HEK293 (cell line): ENCODE measurements around the gene RNF44.

Source experiments
- GFI1B ChIP-seq: fragments of 450-650 bp; formaldehyde crosslinking; IDR thresholded peaks from 2 replicates; pipeline ENCODE4 v1.5.1; 2016; ENCODE audit warnings: missing biosample characterization, missing genetic modification characterization
- GLI2 ChIP-seq: fragments of 450-650 bp; formaldehyde crosslinking; IDR thresholded peaks from 2 replicates; pipeline ENCODE4; 2017; ENCODE audit warnings: missing biosample characterization, missing genetic modification characterization, low read depth, borderline replicate concordance
- GLIS2 ChIP-seq: fragments of 450-650 bp; formaldehyde crosslinking; IDR thresholded peaks from 2 replicates; pipeline ENCODE4 v1.5.1; 2016; ENCODE audit warnings: missing biosample characterization, missing genetic modification characterization
- OSR2 ChIP-seq: fragments of 450-650 bp; formaldehyde crosslinking; IDR thresholded peaks from 2 replicates; pipeline ENCODE4 v1.5.1; 2016; ENCODE audit warnings: missing biosample characterization, missing genetic modification characterization
- PRDM1 ChIP-seq: fragments of 450-650 bp; formaldehyde crosslinking; IDR thresholded peaks from 2 replicates; pipeline ENCODE4; 2016; ENCODE audit warnings: missing biosample characterization, missing genetic modification characterization
- SCRT2 ChIP-seq: fragments of 450-650 bp; formaldehyde crosslinking; IDR thresholded peaks from 2 replicates; pipeline ENCODE4 v1.5.1; 2016; ENCODE audit warnings: missing biosample characterization, missing genetic modification characterization
- ZBTB1 ChIP-seq: fragments of 450-650 bp; formaldehyde crosslinking; IDR thresholded peaks from 2 replicates; pipeline ENCODE4 v1.5.1; 2016; ENCODE audit warnings: missing biosample characterization, missing genetic modification characterization
- ZBTB20 ChIP-seq: fragments of 450-650 bp; formaldehyde crosslinking; IDR thresholded peaks from 2 replicates; pipeline ENCODE4 v1.5.1; 2016; ENCODE audit warnings: missing biosample characterization, missing genetic modification characterization
- ZEB2 ChIP-seq: fragments of 450-650 bp; formaldehyde crosslinking; IDR thresholded peaks from 2 replicates; pipeline ENCODE4 v1.5.1; 2016; ENCODE audit warnings: missing biosample characterization, missing genetic modification characterization
- ZFHX2 ChIP-seq: fragments of 450-650 bp; formaldehyde crosslinking; conservative IDR thresholded peaks from 2 replicates; pipeline ENCODE4 v1.5.1; 2016; ENCODE audit warnings: missing biosample characterization, missing genetic modification characterization
- ZNF184 ChIP-seq: fragments of 450-650 bp; IDR thresholded peaks from 2 replicates; pipeline ENCODE4 v1.5.1; 2018; ENCODE audit warnings: missing biosample characterization, mild to moderate bottlenecking, missing genetic modification characterization
- ZNF211 ChIP-seq: fragments of 450-650 bp; formaldehyde crosslinking; IDR thresholded peaks from 2 replicates; pipeline ENCODE4 v1.5.1; 2016; ENCODE audit warnings: low read depth, missing biosample characterization, missing genetic modification characterization
- ZNF366 ChIP-seq: fragments of 450-650 bp; formaldehyde crosslinking; conservative IDR thresholded peaks from 2 replicates; pipeline ENCODE4 v1.5.1; 2016; ENCODE audit warnings: missing biosample characterization, missing genetic modification characterization
- ZNF48 ChIP-seq: fragments of 450-650 bp; formaldehyde crosslinking; IDR thresholded peaks from 2 replicates; pipeline ENCODE4 v1.5.1; 2016; ENCODE audit warnings: missing biosample characterization, missing genetic modification characterization
- ZNF510 ChIP-seq: fragments of 450-650 bp; formaldehyde crosslinking; IDR thresholded peaks from 2 replicates; pipeline ENCODE4 v1.5.1; 2018; ENCODE audit warnings: mild to moderate bottlenecking, missing genetic modification characterization, missing biosample characterization; ENCODE audit not compliant: insufficient replicate concordance
- ZNF514 ChIP-seq: fragments of 450-650 bp; formaldehyde crosslinking; IDR thresholded peaks from 2 replicates; pipeline ENCODE4 v1.5.1; 2016; ENCODE audit warnings: missing biosample characterization, missing genetic modification characterization
- ZNF548 ChIP-seq: fragments of 450-650 bp; formaldehyde crosslinking; IDR thresholded peaks from 2 replicates; pipeline ENCODE4 v1.5.1; 2016; ENCODE audit warnings: missing biosample characterization, missing genetic modification characterization
- ZNF561 ChIP-seq: fragments of 450-650 bp; IDR thresholded peaks from 2 replicates; pipeline ENCODE4 v1.5.1; 2018; ENCODE audit warnings: missing biosample characterization, missing genetic modification characterization, borderline replicate concordance
- ZNF585B ChIP-seq: fragments of 450-650 bp; formaldehyde crosslinking; IDR thresholded peaks from 2 replicates; pipeline ENCODE4 v1.5.1; 2016; ENCODE audit warnings: missing biosample characterization, missing genetic modification characterization
- ZNF624 ChIP-seq: fragments of 450-650 bp; formaldehyde crosslinking; IDR thresholded peaks from 2 replicates; pipeline ENCODE4 v1.5.1; 2017; ENCODE audit warnings: missing biosample characterization, missing genetic modification characterization
- ZNF707 ChIP-seq: fragments of 450-650 bp; formaldehyde crosslinking; IDR thresholded peaks from 2 replicates; pipeline ENCODE4 v1.5.1; 2016; ENCODE audit warnings: missing biosample characterization, missing genetic modification characterization
- ZNF830 ChIP-seq: fragments of 450-650 bp; IDR thresholded peaks from 2 replicates; pipeline ENCODE4 v1.5.0; 2018; ENCODE audit warnings: missing biosample characterization, missing genetic modification characterization, low read depth, mild to moderate bottlenecking, moderate library complexity
- ZNF837 ChIP-seq: fragments of 450-650 bp; formaldehyde crosslinking; IDR thresholded peaks from 2 replicates; pipeline ENCODE4 v1.5.1; 2016; ENCODE audit warnings: missing biosample characterization, missing genetic modification characterization
- ZNF843 ChIP-seq: fragments of 450-650 bp; formaldehyde crosslinking; IDR thresholded peaks from 2 replicates; pipeline ENCODE4 v1.5.1; 2016; ENCODE audit warnings: missing biosample characterization, missing genetic modification characterization
- ZXDB ChIP-seq: fragments of 450-650 bp; formaldehyde crosslinking; IDR thresholded peaks from 2 replicates; pipeline ENCODE4 v1.5.1; 2016; ENCODE audit warnings: missing biosample characterization, missing genetic modification characterization
- TF ChIP-seq, protein P1 (sequence below): fragments of 450-650 bp; formaldehyde crosslinking; IDR thresholded peaks from 2 replicates; pipeline ENCODE4 v1.5.1; 2017; ENCODE audit warnings: missing biosample characterization, missing genetic modification characterization
- TF ChIP-seq, protein P2 (sequence below): fragments of 450-650 bp; formaldehyde crosslinking; IDR thresholded peaks from 2 replicates; pipeline ENCODE4 v1.5.1; 2016; ENCODE audit warnings: missing biosample characterization, missing genetic modification characterization
- TF ChIP-seq, protein P3 (sequence below): fragments of 450-650 bp; formaldehyde crosslinking; IDR thresholded peaks from 2 replicates; pipeline ENCODE4 v1.5.1; 2016; ENCODE audit warnings: missing biosample characterization, missing genetic modification characterization
- TF ChIP-seq, protein P4 (sequence below): IDR thresholded peaks from 2 replicates; pipeline ENCODE4 v1.6.1; 2011; ENCODE audit warnings: mild to moderate bottlenecking, low read depth, low read length, borderline replicate concordance
- TF ChIP-seq, protein P5 (sequence below): fragments of 450-650 bp; formaldehyde crosslinking; IDR thresholded peaks from 2 replicates; pipeline ENCODE4 v1.5.1; 2016; ENCODE audit warnings: missing biosample characterization, missing genetic modification characterization
- TF ChIP-seq, protein P6 (sequence below): fragments of 450-650 bp; formaldehyde crosslinking; IDR thresholded peaks from 2 replicates; pipeline ENCODE4 v1.5.1; 2016; ENCODE audit warnings: missing biosample characterization, missing genetic modification characterization

The RNF44 gene

DNA sequence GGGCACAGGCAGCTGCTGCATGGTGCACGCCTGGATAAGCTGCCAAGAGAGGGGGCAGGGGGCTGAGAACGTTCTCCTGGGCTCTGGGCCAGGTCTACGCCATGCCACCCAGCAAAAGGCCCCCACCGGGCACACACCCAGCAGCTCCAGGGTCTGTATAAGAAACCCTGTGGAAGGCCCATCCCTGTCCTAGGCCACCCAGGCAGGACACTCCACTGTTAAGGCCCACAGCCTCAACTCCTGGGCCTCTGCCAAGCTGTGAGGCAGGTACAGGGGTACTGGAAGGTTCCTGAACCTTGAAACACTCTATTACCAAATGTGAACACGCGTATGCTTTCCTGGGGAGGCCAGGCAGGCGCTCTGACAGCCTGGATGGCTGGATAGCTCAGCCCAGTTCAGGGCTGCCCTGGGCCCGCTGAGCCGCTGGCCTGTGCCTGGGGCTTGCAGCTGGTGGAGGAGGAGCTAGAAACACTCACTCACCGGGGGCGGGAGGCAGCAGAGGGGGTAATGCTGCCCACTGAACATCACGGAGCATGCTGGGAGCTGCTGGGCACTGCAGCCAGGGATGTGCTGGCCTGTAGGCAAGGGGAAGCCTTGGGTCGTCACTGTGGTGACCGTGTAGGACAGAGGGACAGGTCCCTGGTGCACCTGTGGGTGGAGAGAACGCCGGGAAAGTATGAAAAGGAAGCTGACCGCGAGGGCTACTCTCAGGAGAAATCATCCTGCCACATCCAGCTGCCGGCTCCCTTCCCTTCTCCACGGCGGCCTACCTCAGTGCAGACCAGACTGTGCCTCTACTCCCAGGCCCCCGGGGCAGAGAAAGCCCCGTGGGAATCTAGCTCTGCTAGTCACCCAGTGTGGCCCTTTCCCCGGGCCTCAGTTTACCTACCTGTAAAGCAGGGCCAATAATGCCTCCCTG lies 6.0 kb downstream of the RNF44 start (continued):
- TF ChIP-seq PRDM1 (no peak), ZNF48 (tag by site-specific recombination) (no peak), OSR2 (tag by site-specific recombination) (no peak), ZNF707 (tag by site-specific recombination) (no peak), ZBTB1 (tag by site-specific recombination) (no peak), GLI2 (tag by site-specific recombination) (no peak), ZEB2 (tag by site-specific recombination) (no peak), ZNF585B (tag by site-specific recombination) (no peak), SCRT2 (tag by site-specific recombination) (no peak), ZNF837 (tag by site-specific recombination) (no peak), GLIS2 (tag by site-specific recombination) (peak; percentile 48; the same call in 1 of the 2 replicates), ZNF843 (no peak), ZNF184 (tag by site-specific recombination) (no peak), ZNF211 (tag by site-specific recombination) (no peak), ZNF510 (tag by site-specific recombination) (no peak), ZXDB (tag by site-specific recombination) (no peak), ZNF830 (no peak), ZNF561 (tag by site-specific recombination) (no peak), ZNF624 (tag by site-specific recombination) (no peak), GFI1B (tag by site-specific recombination) (no peak), ZBTB20 (tag by site-specific recombination) (no peak), ZNF514 (tag by site-specific recombination) (no peak), ZNF366 (tag by site-specific recombination) (no peak), ZNF548 (tag by site-specific recombination) (no peak), ZFHX2 (tag by site-specific recombination) (peak; percentile 89)
- TF ChIP-seq, protein P1, sequence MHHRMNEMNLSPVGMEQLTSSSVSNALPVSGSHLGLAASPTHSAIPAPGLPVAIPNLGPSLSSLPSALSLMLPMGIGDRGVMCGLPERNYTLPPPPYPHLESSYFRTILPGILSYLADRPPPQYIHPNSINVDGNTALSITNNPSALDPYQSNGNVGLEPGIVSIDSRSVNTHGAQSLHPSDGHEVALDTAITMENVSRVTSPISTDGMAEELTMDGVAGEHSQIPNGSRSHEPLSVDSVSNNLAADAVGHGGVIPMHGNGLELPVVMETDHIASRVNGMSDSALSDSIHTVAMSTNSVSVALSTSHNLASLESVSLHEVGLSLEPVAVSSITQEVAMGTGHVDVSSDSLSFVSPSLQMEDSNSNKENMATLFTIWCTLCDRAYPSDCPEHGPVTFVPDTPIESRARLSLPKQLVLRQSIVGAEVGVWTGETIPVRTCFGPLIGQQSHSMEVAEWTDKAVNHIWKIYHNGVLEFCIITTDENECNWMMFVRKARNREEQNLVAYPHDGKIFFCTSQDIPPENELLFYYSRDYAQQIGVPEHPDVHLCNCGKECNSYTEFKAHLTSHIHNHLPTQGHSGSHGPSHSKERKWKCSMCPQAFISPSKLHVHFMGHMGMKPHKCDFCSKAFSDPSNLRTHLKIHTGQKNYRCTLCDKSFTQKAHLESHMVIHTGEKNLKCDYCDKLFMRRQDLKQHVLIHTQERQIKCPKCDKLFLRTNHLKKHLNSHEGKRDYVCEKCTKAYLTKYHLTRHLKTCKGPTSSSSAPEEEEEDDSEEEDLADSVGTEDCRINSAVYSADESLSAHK (tag by site-specific recombination) = peak; percentile 89
- TF ChIP-seq, protein P2, sequence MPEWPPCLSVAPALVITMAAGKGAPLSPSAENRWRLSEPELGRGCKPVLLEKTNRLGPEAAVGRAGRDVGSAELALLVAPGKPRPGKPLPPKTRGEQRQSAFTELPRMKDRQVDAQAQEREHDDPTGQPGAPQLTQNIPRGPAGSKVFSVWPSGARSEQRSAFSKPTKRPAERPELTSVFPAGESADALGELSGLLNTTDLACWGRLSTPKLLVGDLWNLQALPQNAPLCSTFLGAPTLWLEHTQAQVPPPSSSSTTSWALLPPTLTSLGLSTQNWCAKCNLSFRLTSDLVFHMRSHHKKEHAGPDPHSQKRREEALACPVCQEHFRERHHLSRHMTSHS (tag by site-specific recombination) = no peak
- TF ChIP-seq, protein P3, sequence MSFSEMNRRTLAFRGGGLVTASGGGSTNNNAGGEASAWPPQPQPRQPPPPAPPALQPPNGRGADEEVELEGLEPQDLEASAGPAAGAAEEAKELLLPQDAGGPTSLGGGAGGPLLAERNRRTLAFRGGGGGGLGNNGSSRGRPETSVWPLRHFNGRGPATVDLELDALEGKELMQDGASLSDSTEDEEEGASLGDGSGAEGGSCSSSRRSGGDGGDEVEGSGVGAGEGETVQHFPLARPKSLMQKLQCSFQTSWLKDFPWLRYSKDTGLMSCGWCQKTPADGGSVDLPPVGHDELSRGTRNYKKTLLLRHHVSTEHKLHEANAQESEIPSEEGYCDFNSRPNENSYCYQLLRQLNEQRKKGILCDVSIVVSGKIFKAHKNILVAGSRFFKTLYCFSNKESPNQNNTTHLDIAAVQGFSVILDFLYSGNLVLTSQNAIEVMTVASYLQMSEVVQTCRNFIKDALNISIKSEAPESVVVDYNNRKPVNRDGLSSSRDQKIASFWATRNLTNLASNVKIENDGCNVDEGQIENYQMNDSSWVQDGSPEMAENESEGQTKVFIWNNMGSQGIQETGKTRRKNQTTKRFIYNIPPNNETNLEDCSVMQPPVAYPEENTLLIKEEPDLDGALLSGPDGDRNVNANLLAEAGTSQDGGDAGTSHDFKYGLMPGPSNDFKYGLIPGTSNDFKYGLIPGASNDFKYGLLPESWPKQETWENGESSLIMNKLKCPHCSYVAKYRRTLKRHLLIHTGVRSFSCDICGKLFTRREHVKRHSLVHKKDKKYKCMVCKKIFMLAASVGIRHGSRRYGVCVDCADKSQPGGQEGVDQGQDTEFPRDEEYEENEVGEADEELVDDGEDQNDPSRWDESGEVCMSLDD = no peak
- TF ChIP-seq, protein P4, sequence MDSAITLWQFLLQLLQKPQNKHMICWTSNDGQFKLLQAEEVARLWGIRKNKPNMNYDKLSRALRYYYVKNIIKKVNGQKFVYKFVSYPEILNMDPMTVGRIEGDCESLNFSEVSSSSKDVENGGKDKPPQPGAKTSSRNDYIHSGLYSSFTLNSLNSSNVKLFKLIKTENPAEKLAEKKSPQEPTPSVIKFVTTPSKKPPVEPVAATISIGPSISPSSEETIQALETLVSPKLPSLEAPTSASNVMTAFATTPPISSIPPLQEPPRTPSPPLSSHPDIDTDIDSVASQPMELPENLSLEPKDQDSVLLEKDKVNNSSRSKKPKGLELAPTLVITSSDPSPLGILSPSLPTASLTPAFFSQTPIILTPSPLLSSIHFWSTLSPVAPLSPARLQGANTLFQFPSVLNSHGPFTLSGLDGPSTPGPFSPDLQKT = no peak
- TF ChIP-seq, protein P5, sequence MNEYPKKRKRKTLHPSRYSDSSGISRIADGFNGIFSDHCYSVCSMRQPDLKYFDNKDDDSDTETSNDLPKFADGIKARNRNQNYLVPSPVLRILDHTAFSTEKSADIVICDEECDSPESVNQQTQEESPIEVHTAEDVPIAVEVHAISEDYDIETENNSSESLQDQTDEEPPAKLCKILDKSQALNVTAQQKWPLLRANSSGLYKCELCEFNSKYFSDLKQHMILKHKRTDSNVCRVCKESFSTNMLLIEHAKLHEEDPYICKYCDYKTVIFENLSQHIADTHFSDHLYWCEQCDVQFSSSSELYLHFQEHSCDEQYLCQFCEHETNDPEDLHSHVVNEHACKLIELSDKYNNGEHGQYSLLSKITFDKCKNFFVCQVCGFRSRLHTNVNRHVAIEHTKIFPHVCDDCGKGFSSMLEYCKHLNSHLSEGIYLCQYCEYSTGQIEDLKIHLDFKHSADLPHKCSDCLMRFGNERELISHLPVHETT (tag by site-specific recombination) = no peak
- TF ChIP-seq, protein P6, sequence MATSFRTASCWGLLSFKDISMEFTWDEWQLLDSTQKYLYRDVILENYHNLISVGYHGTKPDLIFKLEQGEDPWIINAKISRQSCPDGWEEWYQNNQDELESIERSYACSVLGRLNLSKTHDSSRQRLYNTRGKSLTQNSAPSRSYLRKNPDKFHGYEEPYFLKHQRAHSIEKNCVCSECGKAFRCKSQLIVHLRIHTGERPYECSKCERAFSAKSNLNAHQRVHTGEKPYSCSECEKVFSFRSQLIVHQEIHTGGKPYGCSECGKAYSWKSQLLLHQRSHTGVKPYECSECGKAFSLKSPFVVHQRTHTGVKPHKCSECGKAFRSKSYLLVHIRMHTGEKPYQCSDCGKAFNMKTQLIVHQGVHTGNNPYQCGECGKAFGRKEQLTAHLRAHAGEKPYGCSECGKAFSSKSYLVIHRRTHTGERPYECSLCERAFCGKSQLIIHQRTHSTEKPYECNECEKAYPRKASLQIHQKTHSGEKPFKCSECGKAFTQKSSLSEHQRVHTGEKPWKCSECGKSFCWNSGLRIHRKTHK (tag by site-specific recombination) = no peak
